Heart right ventricle (tissue), 16 donors: ENCODE results near the gene CRMP1. TPM values are rescaled to one million over a fixed set of nuclear protein-coding genes. Genes with fewer than 3 reads are reported as not detected.

ENCODE experiments used
- ATAC-seq, 8 donors: fragments of 200-7000 bp; cut with Tn5 transposase; one replicate each; pipeline ENCODE4 v1.9.1; 2020; ENCODE audit warnings: mild to moderate bottlenecking in 8 of 8, moderate library complexity in 8 of 8, moderate number of reproducible peaks in 1 of 8
- DNase-seq, 2 donors: peaks; one replicate each; pipeline ENCODE4 v3.0.0-alpha.2; 2020
- H3K27ac ChIP-seq, 10 donors: fragments of 200-600 bp; sonication (generic) in 2 of 10; one replicate each; pipeline versions ENCODE4 v1.5.0 to v1.8.0; 2020 to 2022; ENCODE audit warnings: mild to moderate bottlenecking in 3 of 10
- H3K27me3 ChIP-seq, 7 donors: fragments of 200-600 bp; one replicate each; pipeline ENCODE4 v1.8.0; 2021 to 2022; ENCODE audit warnings: mild to moderate bottlenecking in 2 of 7
- H3K36me3 ChIP-seq, 9 donors: fragments of 200-600 bp; sonication (generic) in 1 of 9; one replicate each; pipeline versions ENCODE4 v1.5.0 to v1.8.0; 2020 to 2022; ENCODE audit warnings: mild to moderate bottlenecking in 2 of 9
- H3K4me1 ChIP-seq, 9 donors: fragments of 200-600 bp; sonication (generic) in 1 of 9; one replicate each; pipeline versions ENCODE4 v1.5.0 to v1.8.0; 2020 to 2022; ENCODE audit warnings: mild to moderate bottlenecking in 4 of 9
- H3K4me3 ChIP-seq, 10 donors: fragments of 200-600 bp; sonication (generic) in 2 of 10; one replicate each; pipeline versions ENCODE4 v1.5.0 to v1.8.0; 2020 to 2022; ENCODE audit warnings: mild to moderate bottlenecking in 7 of 10, moderate library complexity in 2 of 10
- H3K9me3 ChIP-seq, 11 donors: fragments of 200-600 bp in 10 of 11; sonication (generic) in 2 of 11; one replicate each; pipeline versions ENCODE4 v1.5.0 to v1.8.0; 2013 to 2022; ENCODE audit warnings: mild to moderate bottlenecking in 2 of 11, control low read depth in 1 of 11, moderate library complexity in 1 of 11
- CTCF ChIP-seq, 9 donors: fragments of 200-600 bp; sonication (generic) in 2 of 9; IDR thresholded peaks; one replicate each; pipeline versions ENCODE4 v1.5.0 to v1.8.0; 2021 to 2022; ENCODE audit warnings: antibody characterized with exemption in 9 of 9, mild to moderate bottlenecking in 5 of 9, moderate library complexity in 1 of 9
- WGBS, 2 donors: extraction: QIAGEN DNeasy Blood & Tissue Kit; methylation state at CpG; one replicate each; pipeline ENCODE4 v1.1.7; 2013; ENCODE audit warnings: inconsistent platforms in 1 of 2; 5-methylcytosine and 5-hydroxymethylcytosine counted together
- intact Hi-C, 10 donors: fragments of 100-400 bp; cut with DNase I; formaldehyde crosslinking; loops; one replicate each; pipeline versions ENCODE4 v1.11.1 to v1.14.2; 2022
- polyA plus RNA-seq, 2 donors: library from polyadenylated mRNA; stranded (reverse); fragments of 200-250 nt; gene quantifications; one replicate each; pipeline ENCODE4 v1.2.3, GENCODE V29; 2013
- total RNA-seq, 10 donors: library from RNA; stranded (reverse); fragmentation: NEBNext Ultra II Directional in 3 of 10; extraction: Animal tissue kit (Norgen Biotek cat#: 25700) in 3 of 10; gene quantifications; one replicate each; pipeline versions ENCODE4 v1.2.1 to v1.2.4, GENCODE V29; 2021 to 2023
- donor health status: Arrhythmogenic right ventricular cardiomyopathy.
- donor health status: ischemic (EF 13 %, LVEDD 7.1; RV severe dilation, severe dysfunction).
- donor health status: healthy with polysubstance abuse.
- donor health status: DM: no; HTN: yes; CAD: no.
- donor health status: DM: no; HTN: no; CAD: no.
- donor health status: ischemic (EF 25% LVEDD 6.9; RV normal size, moderate dysfunction).
- donor health status: ischemic (EF 25% LVEDD 5.7; RV mildly dilated, moderate dysfunction).
- donor health status: healthy.
- donor health status: DM: yes; HTN: yes; CAD: no.
- donor health status: Ischemic cardiomyopathy.
- donor health status: ischemic (EF 35%, LVEDD 5.7; RV mildly dilated, moderate dysfunction).
- donor health status: nonischemic (EF 11% LVEDD 7.7; RV severe dilation, severe dysfunction).
- donor health status: DM: yes; HTN: yes; CAD: no.
- donor health status: PGD.
- donor health status: ischemic (EF 29% LVEDD 5.4; RV normal size, mild dysfunction).
- donor health status: nonischemic (EF 23%, LVEDD 6.1; RV moderate dilation, normal function).

The CRMP1 gene
- total and polyA plus RNA-seq, 12 donors = 0.40 to 2.3 (median 0.95) TPM

- 67 to 75% methylated on average over 5 of the region's 5 CpGs for WGBS, 2 donors
- DNase-seq (no peak), ATAC-seq (no peak)
- peaks cover 0 to 93% (median 73%) of the 10 kb centered on the region in 7 donors for H3K27me3 ChIP-seq
- H3K36me3 ChIP-seq = no peaks in the 10 kb centered on the region
- H3K9me3 ChIP-seq = peaks cover 0 to 11% (median 0%) of the 10 kb centered on the region in 11 donors
- intact Hi-C loops = no loop called here
- TF ChIP-seq CTCF (IDR thresholded peaks at IDR 0.05) = no peak
- no peaks in the 10 kb centered on the region for H3K4me1 ChIP-seq
- H3K4me3 ChIP-seq = no peak overlapping the region
- H3K27ac ChIP-seq = no peak overlapping the region
Measured at GRCh38 chr4:5899881-5900280, 7.0 kb upstream of the CRMP1 start.

- ATAC-seq = no peak
- no peak overlapping the region for H3K4me3 ChIP-seq
- DNase-seq = no peak
- WGBS, 2 donors = 82 to 90% methylated on average over 1 of the region's 1 CpG
- peaks cover 2 to 93% (median 75%) of the 10 kb centered on the region in 7 donors for H3K27me3 ChIP-seq
- intact Hi-C loops = no loop called here
- peaks cover 0 to 11% (median 0%) of the 10 kb centered on the region in 11 donors for H3K9me3 ChIP-seq
- no peak for TF ChIP-seq CTCF (IDR thresholded peaks at IDR 0.05)
- no peak overlapping the region for H3K27ac ChIP-seq
- H3K4me1 ChIP-seq = no peaks in the 10 kb centered on the region
- no peaks in the 10 kb centered on the region for H3K36me3 ChIP-seq
Measured at GRCh38 chr4:5899396-5899795, 6.5 kb upstream of the CRMP1 start.

GRCh38 chr4:5897674-5898073 is 4.8 kb upstream of the CRMP1 start:
- no peak for TF ChIP-seq CTCF (IDR thresholded peaks at IDR 0.05)
- H3K27me3 ChIP-seq = peaks cover 5 to 93% (median 78%) of the 10 kb centered on the region in 7 donors
- no peak for ATAC-seq
- peaks cover 0 to 4% (median 0%) of the 10 kb centered on the region in 9 donors for H3K4me1 ChIP-seq
- no peak overlapping the region for H3K27ac ChIP-seq
- H3K4me3 ChIP-seq = no peak overlapping the region
- no peaks in the 10 kb centered on the region for H3K36me3 ChIP-seq
- peaks cover 0 to 11% (median 0%) of the 10 kb centered on the region in 11 donors for H3K9me3 ChIP-seq
- no peak for DNase-seq
- WGBS, 2 donors = 85 to 88% methylated on average over 13 of the region's 13 CpGs
- intact Hi-C loops = no loop called here

GRCh38 chr4:5895287-5895686 is 2.4 kb upstream of the CRMP1 start:
- H3K4me3 ChIP-seq = no peak overlapping the region
- H3K27me3 ChIP-seq = peaks cover 24 to 98% (median 93%) of the 10 kb centered on the region in 7 donors
- 45 to 62% methylated on average over 4 of the region's 4 CpGs for WGBS, 2 donors
- no peaks in the 10 kb centered on the region for H3K36me3 ChIP-seq
- H3K9me3 ChIP-seq = peaks cover 0 to 11% (median 0%) of the 10 kb centered on the region in 11 donors
- DNase-seq = no peak
- ATAC-seq = no peak
- intact Hi-C loops = no loop called here
- H3K4me1 ChIP-seq = peaks cover 0 to 12% (median 4%) of the 10 kb centered on the region in 9 donors
- no peak overlapping the region for H3K27ac ChIP-seq
- no peak for TF ChIP-seq CTCF (IDR thresholded peaks at IDR 0.05)
